ENCODE measurements around the gene PKP2. TPM values are rescaled to one million over a fixed set of nuclear protein-coding genes. Genes with fewer than 3 reads are reported as not detected.

The PKP2 gene
- total RNA-seq, 5 donors from 2014 or later (not counting 1 experiment from before 2014, with no cell fraction given), result 0.45 to 1.3 (median 0.93) TPM

DNA sequence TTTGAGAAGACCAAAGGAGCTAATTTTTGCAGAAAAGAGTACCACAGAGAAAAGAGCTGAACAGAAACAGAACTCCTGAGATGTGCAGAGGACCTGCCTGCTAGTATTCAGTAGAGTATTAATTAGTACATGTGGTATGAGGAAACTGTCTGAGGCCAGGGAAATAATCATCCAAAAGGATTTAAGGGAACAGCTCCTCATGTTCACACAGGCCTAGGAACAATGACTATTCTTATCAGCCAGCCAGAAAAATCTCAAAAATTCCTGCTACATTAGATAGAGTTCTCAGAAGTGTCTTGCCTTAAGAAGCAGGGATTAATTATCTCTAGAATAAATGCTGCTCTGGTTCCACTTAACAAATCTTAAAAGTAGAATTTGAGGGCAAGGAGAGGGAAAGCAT, 36.4 kb downstream of the PKP2 start:
- Mint-ChIP-seq H3K27me3 (peaks cover 5% of the 10 kb centered on the region in 2 donors), H3K27ac (no peak overlapping the region), H3K36me3 (no peaks in the 10 kb centered on the region), H3K4me3 (no peak overlapping the region), H3K4me1 (no peaks in the 10 kb centered on the region), H3K9me3 (no peaks in the 10 kb centered on the region)
- CTCF ChIA-PET, result no interaction called here
- Histone ChIP-seq H3K4me3 (ENCODE audit: control insufficient read depth in 1 of 2, extremely low read depth in 1 of 2, low read length in 1 of 2) (no peak overlapping the region), H3K27me3 (replicated peaks in 1 of 2; ENCODE audit: control insufficient read depth in 2 of 2, extremely low read depth in 1 of 2, insufficient read depth in 2 of 2, low read length in 1 of 2) (no peaks in the 10 kb centered on the region), H3K4me1 (ENCODE audit: control insufficient read depth in 1 of 2, extremely low read depth in 1 of 2, insufficient read depth in 2 of 2, low read length in 2 of 2) (no peaks in the 10 kb centered on the region), H3K36me3 (ENCODE audit: control insufficient read depth in 2 of 2, extremely low read depth in 1 of 2, insufficient read depth in 1 of 2, low read length in 1 of 2) (no peaks in the 10 kb centered on the region), H3K27ac (ENCODE audit: low read length) (no peak overlapping the region), H3K9me3 (no peaks in the 10 kb centered on the region)
- POLR2A ChIA-PET, result no interaction called here
- DNase-seq (no peak), ATAC-seq (replicated peaks in 1 of 4) (no peak)

DNA sequence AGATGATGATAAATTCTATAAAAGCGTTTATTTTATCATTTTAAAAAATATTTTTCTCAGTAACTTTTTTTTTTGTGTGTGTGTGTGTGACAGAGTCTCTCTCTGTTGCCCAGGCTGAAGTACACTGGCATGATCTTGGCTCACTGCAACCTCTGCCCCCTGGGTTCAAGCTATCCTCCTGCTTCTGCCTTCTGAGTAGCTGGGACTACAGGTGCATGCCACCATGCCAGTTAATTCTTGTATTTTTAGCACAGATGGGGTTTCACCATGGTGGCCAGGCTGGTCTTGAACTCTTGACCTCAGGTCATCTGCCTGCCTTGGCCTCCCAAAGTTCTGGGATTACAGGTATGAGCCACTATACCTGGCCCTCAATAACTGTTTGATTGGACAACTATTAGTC, 37.2 kb downstream of the PKP2 start:
- peaks cover 0 to 2% of the 10 kb centered on the region in 2 experiments for H3K27me3 ChIP-seq (replicated peaks in 1 of 2; ENCODE audit: control insufficient read depth in 2 of 2, extremely low read depth in 1 of 2, insufficient read depth in 2 of 2, low read length in 1 of 2)
- no CpG with 5 or more reads among the region's 1 CpG for WGBS (ENCODE audit: insufficient coverage)
- Mint-ChIP-seq H3K4me1 (no peaks in the 10 kb centered on the region), H3K36me3 (no peaks in the 10 kb centered on the region), H3K27me3 (peaks cover 5% of the 10 kb centered on the region in 2 donors), H3K27ac (no peak overlapping the region), H3K4me3 (no peak overlapping the region), H3K9me3 (no peaks in the 10 kb centered on the region)
- no peaks in the 10 kb centered on the region for H3K9me3 ChIP-seq
- DNase-seq (no peak), ATAC-seq (replicated peaks in 1 of 4) (no peak)
- ChIA-PET POLR2A (no interaction called here), CTCF (no interaction called here)
- no peak overlapping the region for H3K27ac ChIP-seq (ENCODE audit: low read length)
- H3K4me1 ChIP-seq (ENCODE audit: control insufficient read depth in 1 of 2, extremely low read depth in 1 of 2, insufficient read depth in 2 of 2, low read length in 2 of 2), result no peaks in the 10 kb centered on the region
- no peak overlapping the region for H3K4me3 ChIP-seq (ENCODE audit: control insufficient read depth in 1 of 2, extremely low read depth in 1 of 2, low read length in 1 of 2)
- no peaks in the 10 kb centered on the region for H3K36me3 ChIP-seq (ENCODE audit: control insufficient read depth in 2 of 2, extremely low read depth in 1 of 2, insufficient read depth in 1 of 2, low read length in 1 of 2)

DNA sequence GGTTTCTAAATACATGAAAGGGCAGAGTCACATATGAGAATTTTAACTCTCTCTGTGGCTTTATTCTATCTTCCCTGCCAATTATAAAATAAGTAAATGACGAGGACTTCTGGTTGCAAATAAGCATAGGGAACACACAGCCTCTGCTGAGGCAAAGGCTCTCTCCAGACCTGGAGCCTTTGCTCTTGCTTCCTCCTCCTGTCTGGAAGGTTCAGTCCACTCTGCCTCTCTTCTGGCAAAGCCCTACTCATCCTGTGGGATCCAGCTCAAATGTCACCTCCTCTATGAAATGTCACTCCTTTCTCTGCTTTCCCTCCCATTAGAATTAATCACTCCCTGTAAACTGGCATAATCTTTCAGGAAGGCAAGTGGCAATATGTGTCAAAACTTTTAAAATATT, 41.9 kb downstream of the PKP2 start:
- Histone ChIP-seq H3K27ac (ENCODE audit: low read length) (no peak overlapping the region), H3K36me3 (ENCODE audit: control insufficient read depth in 2 of 2, extremely low read depth in 1 of 2, insufficient read depth in 1 of 2, low read length in 1 of 2) (no peaks in the 10 kb centered on the region), H3K9me3 (no peaks in the 10 kb centered on the region), H3K27me3 (replicated peaks in 1 of 2; ENCODE audit: control insufficient read depth in 2 of 2, extremely low read depth in 1 of 2, insufficient read depth in 2 of 2, low read length in 1 of 2) (peaks cover 0 to 6% of the 10 kb centered on the region in 2 experiments), H3K4me3 (ENCODE audit: control insufficient read depth in 1 of 2, extremely low read depth in 1 of 2, low read length in 1 of 2) (no peak overlapping the region), H3K4me1 (ENCODE audit: control insufficient read depth in 1 of 2, extremely low read depth in 1 of 2, insufficient read depth in 2 of 2, low read length in 2 of 2) (no peaks in the 10 kb centered on the region)
- H3K9me3 Mint-ChIP-seq, result no peaks in the 10 kb centered on the region
- peaks cover 0 to 8% of the 10 kb centered on the region in 2 donors for H3K27me3 Mint-ChIP-seq
- H3K27ac Mint-ChIP-seq, result no peak overlapping the region
- 100% methylated on average over 1 of the region's 1 CpG for WGBS (ENCODE audit: insufficient coverage)
- DNase-seq (no peak), ATAC-seq (replicated peaks in 1 of 4) (no peak)
- ChIA-PET POLR2A (no interaction called here), CTCF (no interaction called here)
- H3K4me3 Mint-ChIP-seq, result no peak overlapping the region
- no peaks in the 10 kb centered on the region for H3K4me1 Mint-ChIP-seq
- H3K36me3 Mint-ChIP-seq, result no peaks in the 10 kb centered on the region

DNA sequence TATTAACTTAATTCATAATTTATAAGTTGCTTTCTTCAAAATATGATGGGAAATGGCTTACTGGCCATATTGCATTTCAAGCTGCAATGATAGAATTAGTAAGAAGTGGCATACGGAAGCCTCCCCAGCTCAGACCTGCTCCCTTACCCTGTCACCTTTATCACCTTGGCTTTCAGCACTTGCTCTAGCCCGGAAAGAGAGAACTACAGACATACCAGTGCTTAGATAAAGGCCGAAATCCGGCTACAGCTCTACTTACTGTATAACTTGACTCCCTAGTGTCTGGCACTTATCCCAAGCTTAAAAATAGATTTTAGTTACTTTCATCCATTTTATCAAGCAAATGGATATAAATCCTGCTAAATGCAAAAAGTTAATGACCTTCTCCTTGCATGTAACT, 42.5 kb downstream of the PKP2 start:
- no peak overlapping the region for H3K27ac ChIP-seq (ENCODE audit: low read length)
- Mint-ChIP-seq H3K4me1 (no peaks in the 10 kb centered on the region), H3K36me3 (no peaks in the 10 kb centered on the region), H3K9me3 (no peaks in the 10 kb centered on the region), H3K4me3 (no peak overlapping the region), H3K27ac (no peak overlapping the region), H3K27me3 (peaks cover 0 to 8% of the 10 kb centered on the region in 2 donors)
- POLR2A ChIA-PET, result no interaction called here
- CTCF ChIA-PET, result no interaction called here
- H3K4me3 ChIP-seq (ENCODE audit: control insufficient read depth in 1 of 2, extremely low read depth in 1 of 2, low read length in 1 of 2), result no peak overlapping the region
- DNase-seq, result no peak
- ATAC-seq (replicated peaks in 1 of 4), result no peak
- H3K36me3 ChIP-seq (ENCODE audit: control insufficient read depth in 2 of 2, extremely low read depth in 1 of 2, insufficient read depth in 1 of 2, low read length in 1 of 2), result no peaks in the 10 kb centered on the region
- 44% methylated on average over 1 of the region's 4 CpGs for WGBS (ENCODE audit: insufficient coverage)
- H3K9me3 ChIP-seq, result no peaks in the 10 kb centered on the region
- H3K4me1 ChIP-seq (ENCODE audit: control insufficient read depth in 1 of 2, extremely low read depth in 1 of 2, insufficient read depth in 2 of 2, low read length in 2 of 2), result no peaks in the 10 kb centered on the region
- H3K27me3 ChIP-seq (replicated peaks in 1 of 2; ENCODE audit: control insufficient read depth in 2 of 2, extremely low read depth in 1 of 2, insufficient read depth in 2 of 2, low read length in 1 of 2), result peaks cover 0 to 6% of the 10 kb centered on the region in 2 experiments

DNA sequence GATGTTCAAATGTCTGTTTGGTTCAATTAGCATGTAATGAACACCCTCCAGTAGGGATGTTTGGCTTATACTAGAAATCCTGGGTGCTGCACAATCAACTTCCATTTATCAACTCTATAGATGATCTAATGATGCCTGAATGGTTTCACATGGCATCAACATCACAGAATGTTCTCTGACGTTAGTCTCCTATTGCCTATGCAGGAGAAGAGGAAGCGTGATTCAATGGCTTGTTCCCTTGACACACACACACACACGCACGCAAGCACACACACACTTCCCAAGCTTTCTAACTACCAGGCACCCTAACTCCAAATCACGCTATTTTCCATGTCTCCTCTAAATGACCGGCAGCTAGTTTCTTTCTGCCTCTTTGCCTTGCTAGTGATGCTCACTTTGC, 49.3 kb downstream of the PKP2 start:
- peaks cover 4 to 10% of the 10 kb centered on the region in 2 donors for H3K27me3 Mint-ChIP-seq
- no peaks in the 10 kb centered on the region for H3K4me1 ChIP-seq (ENCODE audit: control insufficient read depth in 1 of 2, extremely low read depth in 1 of 2, insufficient read depth in 2 of 2, low read length in 2 of 2)
- WGBS (ENCODE audit: insufficient coverage), result 74% methylated on average over 3 of the region's 6 CpGs
- H3K36me3 ChIP-seq (ENCODE audit: control insufficient read depth in 2 of 2, extremely low read depth in 1 of 2, insufficient read depth in 1 of 2, low read length in 1 of 2), result no peaks in the 10 kb centered on the region
- no peaks in the 10 kb centered on the region for H3K9me3 Mint-ChIP-seq
- H3K36me3 Mint-ChIP-seq, result no peaks in the 10 kb centered on the region
- no peaks in the 10 kb centered on the region for H3K9me3 ChIP-seq
- CTCF ChIA-PET, result interaction anchor here in 1 of 2 donors (0.6 to 0.7 kb wide), 2 partner anchors 28 to 1129 kb away, joined by 4 to 6 read pairs; no protein-coding TSS in a partner anchor
- DNase-seq, result no peak
- no peak overlapping the region for H3K4me3 ChIP-seq (ENCODE audit: control insufficient read depth in 1 of 2, extremely low read depth in 1 of 2, low read length in 1 of 2)
- no peak overlapping the region for H3K4me3 Mint-ChIP-seq
- no peak overlapping the region for H3K27ac Mint-ChIP-seq
- no peak for ATAC-seq (replicated peaks in 1 of 4)
- H3K27ac ChIP-seq (ENCODE audit: low read length), result no peak overlapping the region
- no peaks in the 10 kb centered on the region for H3K4me1 Mint-ChIP-seq
- H3K27me3 ChIP-seq (replicated peaks in 1 of 2; ENCODE audit: control insufficient read depth in 2 of 2, extremely low read depth in 1 of 2, insufficient read depth in 2 of 2, low read length in 1 of 2), result no peaks in the 10 kb centered on the region
- POLR2A ChIA-PET, result interaction anchor here in 1 of 2 donors (0.7 kb wide), 1 partner anchor 1075 kb away, joined by 3 read pairs; no protein-coding TSS in a partner anchor

DNA sequence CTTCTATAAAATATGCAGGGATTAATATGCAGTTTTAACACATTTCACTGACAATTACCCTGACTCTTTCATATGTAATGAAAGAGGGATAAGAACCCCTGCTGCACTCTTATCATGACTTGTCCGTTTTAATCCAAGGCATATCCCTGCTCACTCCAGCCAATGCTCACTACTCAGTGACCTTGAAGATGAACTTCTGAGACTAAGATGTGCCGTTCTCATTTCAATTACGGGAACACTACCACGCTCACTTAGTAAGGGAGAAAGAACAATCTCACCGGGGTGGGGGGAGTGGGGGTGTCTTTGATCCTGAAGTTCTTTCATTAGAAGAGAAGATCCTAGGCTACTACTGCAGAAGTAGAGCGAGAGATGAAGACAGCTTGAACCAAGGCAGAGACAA, 50.5 kb downstream of the PKP2 start:
- no peaks in the 10 kb centered on the region for H3K9me3 ChIP-seq
- Mint-ChIP-seq H3K27me3 (peaks cover 4 to 7% of the 10 kb centered on the region in 2 donors), H3K9me3 (no peaks in the 10 kb centered on the region), H3K27ac (no peak overlapping the region), H3K36me3 (no peaks in the 10 kb centered on the region), H3K4me3 (no peak overlapping the region), H3K4me1 (no peaks in the 10 kb centered on the region)
- no peak overlapping the region for H3K4me3 ChIP-seq (ENCODE audit: control insufficient read depth in 1 of 2, extremely low read depth in 1 of 2, low read length in 1 of 2)
- POLR2A ChIA-PET, result no interaction called here
- CTCF ChIA-PET, result no interaction called here
- WGBS (ENCODE audit: insufficient coverage), result 100% methylated on average over 2 of the region's 6 CpGs
- DNase-seq (no peak), ATAC-seq (replicated peaks in 1 of 4) (no peak)
- H3K27ac ChIP-seq (ENCODE audit: low read length), result no peak overlapping the region
- no peaks in the 10 kb centered on the region for H3K36me3 ChIP-seq (ENCODE audit: control insufficient read depth in 2 of 2, extremely low read depth in 1 of 2, insufficient read depth in 1 of 2, low read length in 1 of 2)
- H3K27me3 ChIP-seq (replicated peaks in 1 of 2; ENCODE audit: control insufficient read depth in 2 of 2, extremely low read depth in 1 of 2, insufficient read depth in 2 of 2, low read length in 1 of 2), result no peaks in the 10 kb centered on the region
- H3K4me1 ChIP-seq (ENCODE audit: control insufficient read depth in 1 of 2, extremely low read depth in 1 of 2, insufficient read depth in 2 of 2, low read length in 2 of 2), result no peaks in the 10 kb centered on the region

DNA sequence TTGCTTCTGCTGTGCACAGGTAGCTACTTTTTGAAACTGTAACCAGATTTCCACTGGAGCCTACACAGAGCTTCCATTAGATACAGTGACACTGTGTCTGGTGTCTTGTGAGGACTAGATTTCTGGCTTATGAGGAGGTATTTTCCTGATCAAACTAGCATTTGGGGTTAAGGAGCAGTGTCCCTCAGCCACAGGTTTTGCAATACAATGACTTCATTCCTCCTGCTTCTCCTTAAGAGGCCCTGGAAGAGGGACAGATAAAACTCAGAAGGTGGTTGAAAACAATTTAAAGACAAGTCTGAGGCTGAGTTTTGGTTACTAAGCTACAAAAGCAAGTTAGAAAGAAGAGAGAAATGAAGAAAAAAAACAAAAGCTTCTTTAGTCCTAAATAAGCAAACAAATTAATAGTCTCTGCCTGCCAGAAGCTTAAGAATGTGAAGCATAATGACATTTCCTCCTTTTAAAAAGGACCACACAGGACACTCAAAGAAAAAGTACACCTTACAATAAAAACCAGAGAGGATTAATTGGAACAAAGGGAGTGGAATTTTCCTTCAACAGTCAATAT, 53.0 kb downstream of the PKP2 start:
- H3K4me3 Mint-ChIP-seq, result no peak overlapping the region
- Histone ChIP-seq H3K4me1 (ENCODE audit: control insufficient read depth in 1 of 2, extremely low read depth in 1 of 2, insufficient read depth in 2 of 2, low read length in 2 of 2) (no peaks in the 10 kb centered on the region), H3K27ac (ENCODE audit: low read length) (no peak overlapping the region), H3K36me3 (ENCODE audit: control insufficient read depth in 2 of 2, extremely low read depth in 1 of 2, insufficient read depth in 1 of 2, low read length in 1 of 2) (no peaks in the 10 kb centered on the region), H3K4me3 (ENCODE audit: control insufficient read depth in 1 of 2, extremely low read depth in 1 of 2, low read length in 1 of 2) (no peak overlapping the region), H3K27me3 (replicated peaks in 1 of 2; ENCODE audit: control insufficient read depth in 2 of 2, extremely low read depth in 1 of 2, insufficient read depth in 2 of 2, low read length in 1 of 2) (no peaks in the 10 kb centered on the region), H3K9me3 (no peaks in the 10 kb centered on the region)
- ChIA-PET CTCF (no interaction called here), POLR2A (interaction anchor here in 1 of 2 donors (0.6 kb wide), 2 partner anchors 1175 to 1223 kb away, joined by 3 to 4 read pairs; no protein-coding TSS in a partner anchor)
- H3K4me1 Mint-ChIP-seq, result no peaks in the 10 kb centered on the region
- ATAC-seq (replicated peaks in 1 of 4) (no peak), DNase-seq (no peak)
- peaks cover 4 to 7% of the 10 kb centered on the region in 2 donors for H3K27me3 Mint-ChIP-seq
- no peaks in the 10 kb centered on the region for H3K36me3 Mint-ChIP-seq
- H3K27ac Mint-ChIP-seq, result no peak overlapping the region
- no peaks in the 10 kb centered on the region for H3K9me3 Mint-ChIP-seq

Data from T-cell (primary cell).